Measurements from ENCODE around the gene HMX1. TPM values are rescaled to one million over a fixed set of nuclear protein-coding genes. Genes with fewer than 3 reads are reported as not detected.

Gene HMX1
- total RNA-seq, 3 donors from 2014 or later, result not detected

GRCh38 chr4:8870647-8871416, 807 bp downstream of the HMX1 start:
- intact Hi-C loops (cut with DNase I; ENCODE audit: low total_unique reads), result no loop called here
- peaks cover 4 to 96% of the 10 kb centered on the region in 2 donors for H3K27me3 ChIP-seq
- H3K4me1 ChIP-seq, result no peaks in the 10 kb centered on the region
- no peaks in the 10 kb centered on the region for H3K9me3 ChIP-seq
- no peak for TF ChIP-seq POLR2AphosphoS5 (IDR thresholded peaks at IDR 0.05)
- no peak for DNase-seq (ENCODE audit: low spot score in 2 of 2)
- peak overlapping the region in 2 of 3 donors; percentile 35 to 60 for H3K4me3 ChIP-seq
- H3K36me3 ChIP-seq, result no peaks in the 10 kb centered on the region
- H3K27ac ChIP-seq, result no peak overlapping the region

DNA sequence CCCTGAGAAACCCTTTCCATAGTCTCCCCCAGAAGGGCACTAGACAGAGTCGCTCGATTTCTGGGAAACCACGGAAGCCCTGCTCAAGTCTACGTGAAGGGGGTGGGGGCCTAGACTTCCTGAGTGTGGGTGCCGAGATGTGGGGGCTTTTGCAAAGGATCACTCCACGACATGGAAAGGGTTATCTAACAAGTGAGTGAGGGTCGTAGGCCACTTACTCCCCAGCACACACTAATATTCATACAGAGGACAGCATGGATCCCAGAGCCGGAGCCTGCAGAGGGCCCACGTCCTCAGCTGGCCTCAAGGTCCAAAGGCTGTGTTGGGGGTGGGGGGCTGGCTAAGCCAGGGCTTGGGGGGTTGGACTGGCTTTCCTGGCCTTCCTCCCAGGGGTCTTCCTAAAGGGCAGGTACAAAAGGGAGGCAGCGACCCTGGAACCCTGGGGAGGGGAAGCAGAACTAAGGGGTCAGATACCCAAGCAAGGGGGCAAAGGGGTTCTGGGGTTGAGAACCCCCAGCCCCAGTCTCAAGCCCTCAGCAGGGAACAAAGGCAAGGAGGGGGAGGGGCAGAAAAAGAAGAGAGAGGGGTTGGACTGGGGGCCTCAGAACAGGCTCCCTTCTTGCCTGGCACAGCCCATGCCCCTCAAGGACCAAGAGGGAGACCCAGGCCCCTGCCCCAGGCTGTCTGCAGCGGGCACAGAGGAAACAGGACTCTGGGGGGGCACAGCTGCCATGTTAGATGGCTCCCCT, 1.6 kb downstream of the HMX1 start:
- H3K9me3 ChIP-seq, result no peaks in the 10 kb centered on the region
- H3K27me3 ChIP-seq, result peaks cover 4 to 96% of the 10 kb centered on the region in 2 donors
- no peak overlapping the region for H3K27ac ChIP-seq
- TF ChIP-seq, protein P1, sequence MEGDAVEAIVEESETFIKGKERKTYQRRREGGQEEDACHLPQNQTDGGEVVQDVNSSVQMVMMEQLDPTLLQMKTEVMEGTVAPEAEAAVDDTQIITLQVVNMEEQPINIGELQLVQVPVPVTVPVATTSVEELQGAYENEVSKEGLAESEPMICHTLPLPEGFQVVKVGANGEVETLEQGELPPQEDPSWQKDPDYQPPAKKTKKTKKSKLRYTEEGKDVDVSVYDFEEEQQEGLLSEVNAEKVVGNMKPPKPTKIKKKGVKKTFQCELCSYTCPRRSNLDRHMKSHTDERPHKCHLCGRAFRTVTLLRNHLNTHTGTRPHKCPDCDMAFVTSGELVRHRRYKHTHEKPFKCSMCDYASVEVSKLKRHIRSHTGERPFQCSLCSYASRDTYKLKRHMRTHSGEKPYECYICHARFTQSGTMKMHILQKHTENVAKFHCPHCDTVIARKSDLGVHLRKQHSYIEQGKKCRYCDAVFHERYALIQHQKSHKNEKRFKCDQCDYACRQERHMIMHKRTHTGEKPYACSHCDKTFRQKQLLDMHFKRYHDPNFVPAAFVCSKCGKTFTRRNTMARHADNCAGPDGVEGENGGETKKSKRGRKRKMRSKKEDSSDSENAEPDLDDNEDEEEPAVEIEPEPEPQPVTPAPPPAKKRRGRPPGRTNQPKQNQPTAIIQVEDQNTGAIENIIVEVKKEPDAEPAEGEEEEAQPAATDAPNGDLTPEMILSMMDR (IDR thresholded peaks at IDR 0.05), result no peak
- TF ChIP-seq POLR2AphosphoS5 (IDR thresholded peaks at IDR 0.05), result no peak
- TF ChIP-seq POLR2A (IDR thresholded peaks at IDR 0.05), result no peak
- H3K4me3 ChIP-seq, result no peak overlapping the region
- DNase-seq (ENCODE audit: low spot score in 2 of 2), result no peak
- no peaks in the 10 kb centered on the region for H3K36me3 ChIP-seq
- intact Hi-C loops (cut with DNase I; ENCODE audit: low total_unique reads), result no loop called here
- H3K4me1 ChIP-seq, result no peaks in the 10 kb centered on the region

DNA sequence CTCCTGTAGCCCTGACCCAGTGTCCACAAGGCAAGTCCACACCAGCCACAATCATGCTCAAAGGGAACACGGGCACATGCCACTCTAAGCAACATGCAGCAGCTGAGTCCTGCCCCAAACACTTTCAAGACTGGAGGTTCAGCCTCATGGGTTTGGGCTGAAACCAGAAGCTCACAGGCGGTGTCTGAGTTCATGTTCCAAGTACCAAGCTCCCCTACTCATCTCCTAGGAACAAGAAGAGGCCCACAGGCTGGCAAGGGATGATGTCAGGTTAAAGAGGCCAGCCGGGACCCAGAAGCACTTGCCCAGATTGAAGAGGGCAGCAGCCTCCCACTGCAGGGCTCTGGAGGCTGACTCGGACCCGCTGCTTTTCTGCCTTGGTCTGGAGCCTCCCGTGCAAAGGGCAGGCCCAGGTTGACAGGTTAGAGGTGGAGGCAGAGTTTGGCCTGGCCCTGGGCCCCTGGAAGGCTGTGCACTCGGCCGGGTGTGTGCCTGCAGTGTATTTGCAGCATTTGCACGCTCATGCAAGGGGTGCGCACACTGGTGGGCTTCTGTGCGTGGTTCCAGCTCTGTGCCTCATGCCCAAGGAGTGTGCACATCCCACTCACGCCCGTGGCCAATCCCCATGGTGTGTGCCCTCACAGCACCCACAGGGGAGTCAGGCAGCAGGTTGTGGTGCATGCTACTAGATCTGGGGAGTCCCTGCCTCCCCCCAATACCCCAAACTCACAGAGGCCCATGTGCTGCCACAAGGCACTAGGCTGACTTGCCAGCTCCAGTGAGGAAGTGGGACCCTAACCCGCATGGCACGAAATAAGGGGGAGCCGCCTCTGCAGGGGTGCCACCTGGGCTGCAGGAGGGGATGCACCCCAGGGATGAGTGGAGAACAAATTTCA, 2.4 kb downstream of the HMX1 start:
- peaks cover 4 to 96% of the 10 kb centered on the region in 2 donors for H3K27me3 ChIP-seq
- intact Hi-C loops (cut with DNase I; ENCODE audit: low total_unique reads), result no loop called here

GRCh38 chr4:8868321-8869001, 3.2 kb downstream of the HMX1 start:
- H3K9me3 ChIP-seq, result no peaks in the 10 kb centered on the region
- no peak for DNase-seq (ENCODE audit: low spot score in 2 of 2)
- no peaks in the 10 kb centered on the region for H3K4me1 ChIP-seq
- H3K36me3 ChIP-seq, result no peaks in the 10 kb centered on the region
- H3K27me3 ChIP-seq, result peaks cover 0 to 96% of the 10 kb centered on the region in 2 donors
- no peak overlapping the region for H3K27ac ChIP-seq
- no peak for TF ChIP-seq POLR2A (IDR thresholded peaks at IDR 0.05)
- TF ChIP-seq, protein P1 (IDR thresholded peaks at IDR 0.05), result no peak
- TF ChIP-seq POLR2AphosphoS5 (IDR thresholded peaks at IDR 0.05), result no peak
- intact Hi-C loops (cut with DNase I; ENCODE audit: low total_unique reads), result no loop called here
- H3K4me3 ChIP-seq, result no peak overlapping the region

More for the DNA sequence above, 2.4 kb downstream of the HMX1 start:
- no peak for DNase-seq (ENCODE audit: low spot score in 2 of 2)
- no peaks in the 10 kb centered on the region for H3K4me1 ChIP-seq
- TF ChIP-seq POLR2A (IDR thresholded peaks at IDR 0.05) (no peak), POLR2AphosphoS5 (IDR thresholded peaks at IDR 0.05) (no peak)
- TF ChIP-seq, protein P1 (IDR thresholded peaks at IDR 0.05), result no peak
- H3K4me3 ChIP-seq, result no peak overlapping the region
- H3K27ac ChIP-seq, result no peak overlapping the region
- no peaks in the 10 kb centered on the region for H3K9me3 ChIP-seq
- H3K36me3 ChIP-seq, result no peaks in the 10 kb centered on the region

Measured in breast epithelium (tissue), 4 donors.